ENCODE data around the gene PLIN1. TPM values are rescaled to one million over a fixed set of nuclear protein-coding genes. Genes with fewer than 3 reads are reported as not detected.

The PLIN1 gene
- total RNA-seq, 1 experiment from 2014 or later, result 0.09 TPM

DNA sequence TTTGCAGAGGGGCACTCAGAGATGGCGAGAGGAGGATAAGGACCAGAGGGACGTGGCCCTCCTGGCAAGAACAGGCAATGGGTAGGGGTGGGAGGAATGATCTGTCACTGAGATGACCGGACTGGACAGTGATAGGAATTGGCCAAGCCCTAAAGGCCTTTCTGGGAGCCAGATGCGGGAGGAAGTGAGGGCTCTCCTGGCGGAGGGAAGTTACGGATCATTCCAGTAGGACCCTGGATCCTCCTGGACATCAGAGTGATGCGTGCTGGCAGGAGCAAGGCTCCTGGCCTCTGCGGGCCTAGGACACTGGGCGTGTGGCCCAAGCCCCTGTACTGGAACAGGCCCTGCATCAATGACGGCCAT lies 47.3 kb downstream of the PLIN1 start:
- no CpG with 5 or more reads among the region's 10 CpGs for WGBS (ENCODE audit: extremely low coverage, insufficient read length, low lambda C conversion rate)
- Mint-ChIP-seq H3K27me3 (ENCODE audit: low read depth) (peaks cover 5% of the 10 kb centered on the region), H3K36me3 (ENCODE audit: insufficient read depth in 1 of 3, low read depth in 3 of 3) (peaks cover 67 to 86% (median 81%) of the 10 kb centered on the region in 3 experiments), H3K4me1 (peaks cover 0 to 4% of the 10 kb centered on the region in 2 experiments; a peak in 1 of 4 replicates), H3K27ac (peak overlapping the region in 1 of 3 experiments; percentile 18; a peak in 1 of 7 replicates), H3K4me3 (no peak overlapping the region), H3K9me3 (peaks cover 26 to 39% of the 10 kb centered on the region in 2 experiments)
- no peaks in the 10 kb centered on the region for H3K79me2 ChIP-seq (ENCODE audit: insufficient read depth, low read length)
- H2AFZ ChIP-seq (ENCODE audit: low read length), result no peak overlapping the region
- H4K91ac ChIP-seq (ENCODE audit: insufficient read length, low read depth, low read length), result no peak overlapping the region
- no peak overlapping the region for H2BK120ac ChIP-seq (ENCODE audit: low read depth, low read length, poor library complexity, severe bottlenecking)
- no peaks in the 10 kb centered on the region for H3K4me1 ChIP-seq (ENCODE audit: insufficient read depth, low read length)
- no peak overlapping the region for H3K9ac ChIP-seq (ENCODE audit: extremely low read depth, insufficient read length, low read length)
- H3K79me1 ChIP-seq (ENCODE audit: insufficient read depth, low read depth, low read length, poor library complexity, severe bottlenecking), result no peaks in the 10 kb centered on the region
- H3K9me3 ChIP-seq (ENCODE audit: control insufficient read depth, low read depth, low read length), result no peaks in the 10 kb centered on the region
- no peak for DNase-seq
- no peaks in the 10 kb centered on the region for H4K20me1 ChIP-seq (ENCODE audit: control insufficient read depth, insufficient read depth, insufficient read length)
- H3K4me2 ChIP-seq (ENCODE audit: insufficient read depth, insufficient read length, low read length), result no peak overlapping the region
- no peak overlapping the region for H3K14ac ChIP-seq (ENCODE audit: insufficient read depth, low read length)
- TF ChIP-seq, protein P1, sequence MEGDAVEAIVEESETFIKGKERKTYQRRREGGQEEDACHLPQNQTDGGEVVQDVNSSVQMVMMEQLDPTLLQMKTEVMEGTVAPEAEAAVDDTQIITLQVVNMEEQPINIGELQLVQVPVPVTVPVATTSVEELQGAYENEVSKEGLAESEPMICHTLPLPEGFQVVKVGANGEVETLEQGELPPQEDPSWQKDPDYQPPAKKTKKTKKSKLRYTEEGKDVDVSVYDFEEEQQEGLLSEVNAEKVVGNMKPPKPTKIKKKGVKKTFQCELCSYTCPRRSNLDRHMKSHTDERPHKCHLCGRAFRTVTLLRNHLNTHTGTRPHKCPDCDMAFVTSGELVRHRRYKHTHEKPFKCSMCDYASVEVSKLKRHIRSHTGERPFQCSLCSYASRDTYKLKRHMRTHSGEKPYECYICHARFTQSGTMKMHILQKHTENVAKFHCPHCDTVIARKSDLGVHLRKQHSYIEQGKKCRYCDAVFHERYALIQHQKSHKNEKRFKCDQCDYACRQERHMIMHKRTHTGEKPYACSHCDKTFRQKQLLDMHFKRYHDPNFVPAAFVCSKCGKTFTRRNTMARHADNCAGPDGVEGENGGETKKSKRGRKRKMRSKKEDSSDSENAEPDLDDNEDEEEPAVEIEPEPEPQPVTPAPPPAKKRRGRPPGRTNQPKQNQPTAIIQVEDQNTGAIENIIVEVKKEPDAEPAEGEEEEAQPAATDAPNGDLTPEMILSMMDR (conservative IDR thresholded peaks at IDR 0.05), result no peak
- H2BK15ac ChIP-seq (ENCODE audit: low read depth, low read length), result no peak overlapping the region
- no peak overlapping the region for H3K27ac ChIP-seq (ENCODE audit: insufficient read length, low read depth, low read length)
- no peak overlapping the region for H2BK5ac ChIP-seq (ENCODE audit: insufficient read length, low read length)
- no peak overlapping the region for H4K5ac ChIP-seq (ENCODE audit: insufficient read length, low read depth, low read length)
- no peak overlapping the region for H2BK20ac ChIP-seq (ENCODE audit: low read depth, low read length, poor library complexity, severe bottlenecking)
- H3K23me2 ChIP-seq (ENCODE audit: insufficient read length, low read depth, low read length, poor library complexity, severe bottlenecking), result no peaks in the 10 kb centered on the region
- H3K27me3 ChIP-seq (ENCODE audit: insufficient read depth, low read length), result no peaks in the 10 kb centered on the region
- no peak overlapping the region for H3K4ac ChIP-seq (ENCODE audit: low read depth, low read length)
- H3K18ac ChIP-seq (ENCODE audit: insufficient read length, low read depth, low read length), result no peak overlapping the region
- H2BK12ac ChIP-seq (ENCODE audit: insufficient read length, low read depth, low read length), result no peak overlapping the region
- H3T11ph ChIP-seq (ENCODE audit: low read length), result no peak overlapping the region
- no peak overlapping the region for H3K56ac ChIP-seq (ENCODE audit: insufficient read length, low read depth, low read length)
- no peak overlapping the region for H4K8ac ChIP-seq (replicated peaks; ENCODE audit: insufficient read length, low read depth, low read length)
- H3K23ac ChIP-seq (ENCODE audit: insufficient read length, low read depth, low read length), result no peak overlapping the region
- no peak overlapping the region for H2AK5ac ChIP-seq (ENCODE audit: insufficient read length, low read length)
